ENCODE results near the gene MBD3L3.
"Not testable (repeated sequence)": the region's sequence is repeated elsewhere in the genome, so short reads cannot be mapped to it uniquely, and the experiment has no call there.

GRCh38 chr19:7021331-7021730, 37.1 kb downstream of the MBD3L3 start, which contains the start of gene MBD3L2B:
- not testable (repeated sequence) for TF ChIP-seq POLR2A, CTCF (IDR thresholded peaks at IDR 0.05)
